Activated naive CD4-positive, alpha-beta T cell treated with anti-CD3 and anti-CD28 coated beads, Interleukin-2, amount 50 U/mL, for 16 hours (primary cell): ENCODE measurements around the gene IRAK1.
A peak's percentile ranks its signal among the peaks of the same experiment; 100 is the strongest.
"Not testable (repeated sequence)": the region's sequence is repeated elsewhere in the genome, so short reads cannot be mapped to it uniquely, and the experiment has no call there.

Experiments used
- DNase-seq: peaks from one replicate; pipeline ENCODE4 v3.0.0-alpha.2; 2020

The IRAK1 gene

DNA sequence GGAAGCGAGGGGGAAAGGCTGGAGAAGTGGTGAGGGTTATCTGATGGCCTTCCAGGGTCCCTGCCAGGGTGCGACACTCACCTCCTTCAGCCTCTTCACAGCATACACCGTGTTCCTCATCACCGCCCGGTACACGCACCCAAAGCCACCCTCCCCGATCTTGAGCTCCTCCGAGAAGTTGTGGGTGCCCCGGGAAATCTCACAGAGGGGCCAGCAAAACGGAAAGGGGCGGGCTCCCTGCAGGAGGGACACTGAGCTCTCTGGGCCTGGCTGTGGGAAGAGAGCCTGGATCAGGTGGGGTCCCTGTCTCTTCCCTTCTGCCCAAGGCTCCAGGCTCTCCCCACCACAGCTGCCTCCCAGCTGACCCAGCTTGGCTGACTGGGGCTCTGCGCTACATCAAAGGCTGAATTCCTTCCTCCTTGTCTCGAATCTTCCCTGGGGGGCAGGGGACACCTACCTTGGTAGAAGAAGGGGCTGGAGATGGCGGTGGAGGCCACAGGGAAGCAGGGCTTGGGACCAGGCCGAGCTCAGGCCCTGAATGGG is 1.1 kb downstream of the IRAK1 start:
- DNase-seq: no peak

DNA sequence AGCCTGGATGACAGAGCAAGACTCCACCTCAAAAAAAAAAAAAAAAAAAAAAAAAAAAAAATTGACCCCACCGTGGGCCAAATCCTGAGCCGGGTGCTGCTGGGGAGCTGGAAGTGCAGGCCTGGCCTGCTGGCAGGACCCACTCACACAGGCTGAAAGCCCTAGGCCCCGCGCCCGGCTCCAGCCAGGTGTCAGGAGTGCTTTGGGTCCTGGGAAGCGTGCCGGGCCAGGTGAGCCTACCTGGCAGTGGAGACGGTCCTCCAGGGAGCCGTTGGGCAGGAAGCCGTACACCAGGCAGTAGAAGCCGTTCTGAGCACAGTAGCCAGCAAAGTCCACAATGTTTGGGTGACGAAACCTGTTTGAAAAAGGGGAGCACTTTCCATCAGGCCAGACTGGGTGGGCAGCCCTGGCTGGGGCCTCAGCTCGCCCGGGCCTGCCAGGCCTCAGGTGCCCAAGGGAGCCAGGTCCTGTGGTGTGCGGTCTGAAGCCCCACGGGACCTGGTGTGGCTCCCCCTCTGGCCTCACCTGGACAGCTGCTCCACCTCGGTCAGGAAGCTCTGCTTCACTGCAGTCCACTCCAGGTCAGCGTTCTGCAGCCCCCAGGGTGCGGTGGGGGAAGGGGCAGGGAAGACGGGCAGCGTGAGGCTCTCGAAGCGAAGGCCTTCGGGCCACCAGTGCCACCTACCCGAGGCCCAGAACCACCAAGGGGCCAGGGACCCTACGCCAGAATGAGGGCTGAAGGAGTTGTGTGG is 1.8 kb downstream of the IRAK1 start:
- no peak for DNase-seq

DNA sequence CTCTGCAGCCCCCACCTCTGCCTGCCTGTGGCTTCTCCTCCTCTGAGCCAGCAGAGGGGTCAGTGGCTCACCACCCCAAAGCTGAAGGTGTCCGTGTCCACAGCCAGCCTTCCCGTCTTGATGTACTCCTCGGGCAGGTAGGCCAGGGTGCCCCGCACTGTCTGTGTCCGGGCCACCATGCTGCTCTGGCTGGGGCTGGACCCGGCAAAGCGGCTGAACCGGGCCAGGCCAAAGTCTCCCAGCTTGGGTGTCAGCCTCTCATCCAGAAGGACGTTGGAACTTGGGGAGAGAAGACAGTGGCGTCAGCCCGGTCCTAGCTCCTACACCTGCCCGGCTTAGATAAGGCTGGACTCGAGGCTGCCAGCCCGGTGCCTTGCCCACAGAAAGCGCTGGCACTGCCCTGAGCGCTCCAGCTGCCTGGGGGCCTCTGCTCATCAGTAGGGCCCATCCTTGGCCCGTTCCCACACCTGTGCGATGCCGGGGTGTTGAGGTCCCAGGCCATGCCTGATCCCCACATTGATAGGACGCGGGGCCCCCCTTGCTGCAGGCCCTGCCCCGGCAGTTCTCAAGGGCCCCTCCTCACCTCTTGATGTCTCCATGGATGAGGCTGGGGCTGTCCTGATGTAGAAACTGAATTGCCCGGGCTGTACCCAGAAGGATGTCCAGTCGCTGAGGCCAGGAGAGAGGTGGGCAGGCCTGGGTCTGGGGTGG is 3.2 kb downstream of the IRAK1 start:
- no peak for DNase-seq

DNA sequence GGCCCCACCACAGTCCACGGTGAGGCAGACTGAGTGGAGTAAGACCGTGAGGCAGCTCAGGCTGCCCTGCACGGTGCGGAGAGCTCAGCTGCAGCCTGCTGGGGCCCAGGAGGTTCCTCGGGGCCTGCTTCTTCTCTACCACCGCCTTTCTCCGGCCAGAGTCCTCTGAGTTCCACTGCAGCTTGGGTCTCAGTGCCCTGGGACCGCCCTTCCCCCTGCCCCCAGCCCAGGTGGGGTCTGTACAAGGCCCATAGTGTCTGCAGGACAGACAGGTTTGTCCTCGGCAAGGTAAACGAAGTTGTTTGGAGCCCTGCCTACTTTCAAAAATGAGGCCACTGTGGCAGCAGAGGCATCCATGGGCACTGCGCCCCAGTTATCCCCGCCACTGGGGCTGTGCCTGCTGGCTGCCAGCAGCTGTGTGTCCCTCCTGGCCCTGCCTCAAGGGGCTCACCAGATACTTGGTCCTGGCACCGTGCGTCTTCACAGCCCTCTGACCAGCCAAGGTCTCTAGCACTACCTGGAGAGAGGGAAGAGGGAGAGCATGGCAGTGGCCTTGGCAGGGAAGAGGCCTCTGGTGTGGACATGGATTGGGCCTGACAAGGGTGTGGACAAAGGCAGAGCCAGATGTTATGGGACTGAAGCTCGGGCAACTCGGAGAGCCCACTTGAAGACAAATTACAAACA is 4.0 kb downstream of the IRAK1 start:
- no peak for DNase-seq

DNA sequence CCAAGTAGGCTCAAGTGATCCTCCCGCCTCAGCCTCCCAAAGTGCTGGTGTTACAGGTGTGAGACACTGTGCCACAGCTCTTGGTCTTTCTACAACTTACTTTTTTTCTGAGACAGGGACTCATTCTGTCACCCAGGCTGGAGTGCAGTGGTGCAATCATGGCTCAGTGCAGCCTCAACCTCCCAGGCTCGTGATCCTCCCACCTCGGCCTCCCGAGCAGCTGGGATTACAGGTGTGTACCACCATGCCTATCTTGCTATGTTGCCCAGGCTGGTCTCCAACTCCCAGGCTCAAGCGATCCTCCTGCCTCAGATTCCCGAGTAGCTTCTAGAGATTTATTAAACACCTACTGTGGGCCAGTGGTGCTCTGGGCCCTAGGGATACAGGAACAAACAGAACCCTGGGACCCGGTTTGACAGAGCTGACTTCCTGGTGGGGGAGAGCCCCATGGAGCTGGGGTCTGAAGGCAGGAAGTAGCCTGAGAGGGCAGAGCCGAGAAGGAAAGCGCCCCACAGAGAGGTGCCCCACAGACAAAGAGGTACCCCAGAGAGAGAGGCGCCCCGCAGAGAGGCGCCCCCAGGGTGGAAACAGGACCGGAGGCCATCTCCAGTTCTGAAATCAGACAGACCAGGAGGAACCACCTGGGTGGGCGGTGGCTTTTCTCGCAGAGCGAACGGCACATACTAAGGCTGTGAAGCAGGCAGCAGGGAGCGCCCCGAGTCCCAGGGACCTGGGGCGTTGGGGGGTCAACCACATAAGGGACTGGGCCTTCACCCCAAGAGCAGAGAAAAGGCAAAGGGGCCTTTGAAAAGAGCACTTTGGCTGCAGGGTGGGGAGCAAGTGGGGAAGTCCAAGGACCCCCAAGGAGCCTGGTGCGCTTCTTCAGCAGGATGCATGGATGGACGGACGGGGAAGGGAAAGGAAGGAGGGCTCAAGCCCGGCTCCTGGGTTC is 5.0 kb downstream of the IRAK1 start:
- no peak for DNase-seq

DNA sequence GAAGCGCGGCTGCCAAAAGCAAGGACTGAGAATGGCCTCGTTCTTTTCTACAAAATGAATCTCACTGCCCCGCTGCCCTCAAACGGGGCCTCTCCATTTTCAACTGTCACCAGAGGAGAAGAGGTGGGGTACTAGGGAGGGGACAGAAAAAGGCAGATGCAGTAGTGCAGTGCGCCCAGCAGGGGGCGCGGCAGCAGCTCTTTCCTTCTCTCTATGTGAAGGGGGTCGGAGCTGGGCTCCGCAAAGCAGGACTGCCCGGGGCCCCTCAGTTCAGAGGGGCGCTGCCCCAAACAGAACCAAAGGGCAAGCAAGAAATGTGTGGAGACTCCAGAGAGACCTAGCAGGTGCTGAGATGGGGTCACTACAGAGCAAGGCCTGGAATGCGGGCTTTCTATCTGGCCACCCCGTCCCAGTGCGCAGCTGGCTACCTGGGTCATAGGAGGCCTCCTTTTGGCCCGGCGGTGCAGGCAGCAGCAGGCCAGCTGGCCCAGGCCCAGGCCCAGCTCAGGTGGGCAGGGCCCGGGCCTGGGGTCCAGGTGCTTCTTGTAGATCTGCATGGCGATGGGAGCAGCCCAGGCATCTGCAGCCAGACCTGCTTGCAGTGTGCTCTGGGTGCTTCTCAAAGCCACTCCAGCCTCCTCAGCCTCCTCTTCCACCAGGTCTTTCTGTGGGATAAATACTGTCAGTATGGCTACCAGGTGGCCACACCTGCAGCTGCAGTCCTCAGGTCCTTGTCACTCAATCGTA is 5.9 kb downstream of the IRAK1 start:
- DNase-seq: peak; percentile 48

DNA sequence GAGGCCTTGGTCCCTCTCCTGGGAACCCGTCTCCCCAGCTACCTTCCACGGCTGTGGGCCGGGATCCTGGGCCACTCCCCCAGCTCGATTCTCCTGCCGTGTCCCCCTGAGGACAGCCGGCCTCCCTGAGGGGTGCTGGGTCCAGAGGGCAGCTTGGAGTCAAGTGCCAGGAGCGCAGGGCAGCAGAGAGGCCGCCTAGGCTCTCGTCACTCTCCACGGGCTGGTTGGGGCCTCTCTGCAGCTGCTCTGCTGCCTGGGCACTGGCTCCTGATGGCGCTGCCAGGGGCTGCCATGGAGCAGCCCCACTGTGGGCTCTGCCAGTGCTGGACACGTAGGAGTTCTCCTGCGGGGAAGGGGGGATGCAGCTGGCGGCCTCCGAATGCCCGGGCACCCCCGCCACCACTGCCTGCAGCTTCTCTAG is 6.7 kb downstream of the IRAK1 start:
- DNase-seq: no peak

DNA sequence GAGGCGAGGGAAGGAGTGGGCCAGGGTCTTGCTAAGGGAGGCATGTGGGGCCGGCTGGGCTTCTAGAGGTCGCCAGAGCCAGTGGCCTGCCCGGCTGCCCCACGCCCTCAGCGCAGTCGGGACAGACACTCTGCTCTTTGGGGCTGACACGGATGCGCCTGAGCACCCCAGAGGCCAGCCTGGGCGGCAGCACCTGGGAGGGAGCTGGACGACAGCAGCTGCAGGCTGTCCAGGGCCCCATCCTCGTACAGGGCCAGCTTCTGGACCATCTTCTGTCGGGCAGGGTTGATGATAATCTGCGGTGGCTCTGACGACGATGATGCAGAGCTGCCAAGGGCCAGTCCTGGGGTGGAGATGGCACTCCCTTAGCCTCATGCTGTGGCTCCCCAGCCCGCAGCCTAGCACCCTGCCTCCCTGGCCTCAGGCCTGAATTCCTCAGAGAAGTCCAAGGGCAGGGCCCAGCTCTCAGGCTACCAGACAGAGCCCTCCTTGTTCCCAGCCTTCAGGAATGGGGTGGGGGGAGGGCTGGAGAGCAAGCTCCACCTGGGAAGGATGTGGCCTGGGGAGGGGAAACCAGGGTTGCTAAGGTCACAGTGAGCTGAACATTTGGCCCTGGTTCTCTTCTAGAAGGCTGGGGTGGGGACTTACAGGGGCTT is 7.2 kb downstream of the IRAK1 start:
- no peak for DNase-seq

DNA sequence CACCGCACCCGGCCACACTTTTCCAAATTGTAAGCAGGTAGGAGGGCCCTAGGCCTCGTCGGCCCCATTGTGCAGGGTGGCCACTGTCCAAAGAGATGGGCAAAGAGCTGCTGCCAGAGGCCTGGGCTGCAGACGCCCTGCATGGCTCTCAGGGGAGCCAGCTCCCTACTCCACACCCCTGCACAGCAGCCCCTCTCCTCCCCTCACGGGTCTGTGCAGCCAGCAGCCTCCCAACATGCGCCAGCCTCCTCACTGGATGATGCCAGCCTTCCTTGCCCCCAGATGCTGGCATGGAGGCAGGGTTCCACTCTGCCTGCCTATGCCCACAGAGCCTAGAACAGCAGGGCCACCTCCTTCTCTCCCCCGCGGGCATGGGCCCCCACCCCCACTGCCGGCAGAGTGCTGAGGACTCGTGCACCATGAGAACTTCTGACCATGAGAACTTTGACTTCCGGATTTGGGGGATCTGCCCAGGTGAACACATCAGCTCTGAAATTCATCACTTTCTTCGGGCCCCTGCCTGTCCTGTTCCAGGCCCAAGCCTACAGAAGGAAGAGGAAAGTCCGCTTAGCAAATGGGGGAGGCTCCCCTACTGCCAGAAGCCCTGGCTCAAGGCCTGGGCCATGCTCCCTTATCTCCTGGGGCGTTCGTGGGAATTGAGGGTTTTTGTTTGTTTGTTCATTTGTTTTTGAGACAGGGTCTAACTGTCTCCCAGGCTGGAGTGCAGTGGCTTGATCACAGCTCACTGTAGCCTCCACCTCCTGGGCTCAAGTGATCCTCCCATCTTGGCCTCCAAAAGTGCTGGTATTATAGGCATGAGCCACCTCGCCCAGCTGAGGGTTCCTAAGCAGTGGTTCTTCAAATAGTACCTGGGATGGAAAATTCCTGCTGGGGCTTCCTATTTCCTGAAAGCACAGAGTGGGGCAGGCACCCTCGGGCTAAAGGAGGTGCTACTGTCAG is 8.0 kb downstream of the IRAK1 start:
- DNase-seq: no peak

DNA sequence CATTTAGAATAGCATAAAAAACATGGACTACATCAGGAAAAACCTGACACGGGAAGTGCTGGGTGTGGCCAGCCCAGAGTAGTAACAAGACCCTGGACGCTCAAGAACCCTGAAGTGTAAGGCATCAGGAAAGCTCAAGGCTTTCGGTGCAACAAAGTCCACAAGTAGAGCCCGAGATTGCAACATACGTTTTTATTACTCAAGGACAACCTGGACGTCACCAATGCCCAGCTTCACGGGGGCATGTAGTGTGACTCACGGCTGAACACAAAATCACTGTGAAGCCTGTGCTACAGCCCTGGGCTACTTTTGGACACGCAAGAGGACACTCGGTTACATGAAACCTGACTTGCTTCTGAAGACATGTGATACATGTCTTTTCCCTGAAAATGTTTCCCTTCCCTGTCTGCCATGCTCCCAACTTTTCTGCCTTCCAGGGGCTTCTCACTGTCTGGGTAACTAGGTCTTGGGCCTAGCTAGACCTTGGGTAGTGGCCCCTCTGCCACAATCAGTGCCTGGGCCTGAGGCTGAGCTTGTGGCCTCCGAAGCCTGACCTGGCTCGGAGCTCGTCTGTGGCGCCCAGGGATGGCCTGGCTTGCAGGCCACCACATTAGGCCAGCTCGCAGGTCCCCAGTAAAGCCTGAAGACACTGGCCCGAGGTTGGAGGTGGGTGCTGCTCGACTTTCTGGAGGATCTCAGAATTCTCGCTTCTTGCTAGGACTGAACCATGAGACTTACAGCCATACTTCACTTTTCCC is 9.2 kb downstream of the IRAK1 start:
- DNase-seq: no peak

DNA sequence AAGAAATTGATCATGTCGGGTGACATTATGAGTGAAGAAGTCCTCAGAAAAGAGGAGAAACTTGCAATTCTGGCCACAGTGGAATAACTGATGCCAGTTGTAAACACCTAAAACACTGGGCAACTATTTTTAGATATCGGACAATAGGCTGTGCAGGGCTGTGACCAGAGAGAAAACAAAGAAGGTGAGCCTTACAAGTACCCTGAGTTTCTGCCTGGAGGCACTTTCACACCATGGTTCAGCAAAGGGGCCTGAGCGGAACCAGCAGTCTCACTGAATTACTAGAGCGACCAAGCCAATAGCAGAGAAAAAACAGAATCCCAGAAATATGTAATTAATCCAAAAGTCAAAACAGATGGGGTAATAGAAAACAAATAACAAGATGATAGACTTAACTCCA is 11.2 kb downstream of the IRAK1 start:
- no peak for DNase-seq

DNA sequence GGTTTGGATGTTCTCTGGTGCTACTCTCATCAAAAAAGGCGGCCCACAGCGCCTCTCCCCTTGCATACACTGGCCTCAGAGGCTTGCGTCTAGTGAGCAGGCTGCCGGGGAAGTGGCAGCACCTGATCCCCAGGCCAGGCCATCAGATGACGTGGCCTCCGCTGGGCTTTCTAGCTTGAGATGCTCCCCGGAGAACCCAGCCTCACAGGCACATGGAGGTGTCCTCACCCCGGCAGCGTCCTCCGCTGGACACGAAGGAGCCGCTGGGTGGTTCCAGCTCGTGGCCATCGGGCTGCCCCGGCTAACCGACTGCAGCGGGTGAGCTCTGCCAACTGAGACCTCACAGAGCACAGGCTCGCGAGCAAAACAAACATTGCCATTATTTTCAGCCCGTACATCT is 12.8 kb downstream of the IRAK1 start:
- DNase-seq: no peak

DNA sequence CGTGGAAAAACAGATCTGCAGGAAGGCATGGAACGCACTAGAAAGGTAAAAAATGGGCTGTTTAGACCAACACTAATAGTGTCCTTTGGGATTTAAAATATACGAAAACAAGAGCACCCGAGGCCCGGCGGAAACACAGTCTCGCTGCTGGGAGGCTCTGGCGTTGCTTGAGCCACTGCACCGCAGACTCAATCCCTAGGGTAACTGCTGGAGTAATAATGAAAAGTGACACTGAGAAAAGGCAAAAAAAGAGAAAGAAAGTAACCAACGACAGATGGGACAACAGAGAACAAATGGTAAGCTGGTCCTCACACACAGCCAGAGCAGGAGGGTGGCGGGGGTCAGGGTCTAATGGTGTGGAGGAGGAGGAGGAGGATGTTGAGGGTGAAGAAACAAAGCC is 15.4 kb downstream of the IRAK1 start:
- no peak for DNase-seq

DNA sequence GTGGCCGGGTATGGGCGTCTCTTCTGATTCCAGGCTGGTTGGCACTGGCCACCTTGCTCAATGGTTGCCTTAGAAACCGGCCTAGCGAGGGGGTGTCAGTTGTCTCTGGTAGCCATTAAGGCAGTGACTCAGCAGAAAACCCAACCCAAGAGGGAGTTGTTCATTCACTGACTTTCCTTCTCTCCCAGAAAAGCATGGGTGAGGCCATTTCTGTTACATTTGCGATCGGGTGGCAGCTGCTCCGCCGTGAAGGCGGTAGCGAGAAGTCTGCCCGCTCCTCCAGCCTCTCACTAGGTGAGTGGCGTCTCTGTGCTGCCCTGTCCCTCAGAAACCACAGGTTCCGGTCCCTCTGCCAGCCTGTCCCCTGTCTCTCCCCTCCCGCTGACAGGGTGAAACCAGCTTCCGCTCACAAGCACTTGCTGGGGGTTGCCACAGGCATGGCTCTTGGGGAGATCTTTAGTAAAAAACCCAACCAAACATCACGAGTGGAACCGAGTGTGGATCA is 17.4 kb downstream of the IRAK1 start:
- no peak for DNase-seq

DNA sequence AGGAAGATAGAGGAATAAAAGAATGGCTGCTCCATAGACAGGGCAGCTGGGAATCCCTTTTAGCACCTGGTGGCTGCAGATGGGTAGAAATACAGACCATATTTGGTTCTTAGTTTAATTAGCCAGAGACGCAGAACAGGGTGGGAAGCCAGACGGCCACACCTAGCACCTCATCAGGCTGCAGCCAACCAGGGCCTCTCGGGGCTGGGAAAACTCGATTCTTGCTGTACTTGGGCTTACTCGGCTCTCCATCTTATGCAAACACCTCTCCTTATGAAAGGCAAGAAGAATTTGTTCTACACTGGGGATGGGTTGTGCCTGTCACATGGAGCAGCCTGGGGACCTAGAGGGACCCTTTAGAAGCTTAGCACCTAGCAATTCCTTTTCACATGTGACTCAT is 19.7 kb downstream of the IRAK1 start:
- no peak for DNase-seq

DNA sequence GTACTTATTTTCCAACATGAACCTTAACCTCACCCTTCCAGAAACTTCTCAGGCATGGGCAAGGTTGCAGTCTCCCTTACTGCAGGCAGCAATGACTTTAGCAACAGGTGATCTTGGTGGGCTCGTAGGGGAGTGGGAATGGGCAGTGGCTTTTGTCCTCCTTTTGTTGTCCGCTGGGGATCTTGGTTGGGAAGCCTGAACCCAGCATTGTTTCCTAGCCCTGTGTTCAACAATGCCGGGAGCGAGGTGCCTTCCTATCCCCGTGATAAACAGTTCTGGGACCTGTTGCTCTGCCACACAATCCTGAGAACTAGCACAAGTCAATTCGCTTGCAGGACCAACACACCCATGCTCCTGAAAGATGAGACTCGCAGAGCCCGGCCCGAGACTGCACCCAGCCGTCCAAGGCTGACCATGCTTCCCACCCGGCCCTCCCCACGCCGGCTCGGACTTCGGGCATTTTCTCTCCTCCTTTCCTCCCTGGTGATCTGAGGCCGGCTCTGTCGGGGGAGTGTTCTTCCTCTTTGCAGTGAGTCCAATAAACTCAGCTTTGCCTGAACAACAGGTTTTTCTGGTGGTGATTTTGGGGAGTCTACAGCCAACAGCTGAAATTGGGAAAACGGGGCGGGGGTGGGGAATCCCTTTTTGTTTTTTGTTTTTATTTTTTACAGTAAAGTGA is 20.2 kb downstream of the IRAK1 start:
- no peak for DNase-seq

DNA sequence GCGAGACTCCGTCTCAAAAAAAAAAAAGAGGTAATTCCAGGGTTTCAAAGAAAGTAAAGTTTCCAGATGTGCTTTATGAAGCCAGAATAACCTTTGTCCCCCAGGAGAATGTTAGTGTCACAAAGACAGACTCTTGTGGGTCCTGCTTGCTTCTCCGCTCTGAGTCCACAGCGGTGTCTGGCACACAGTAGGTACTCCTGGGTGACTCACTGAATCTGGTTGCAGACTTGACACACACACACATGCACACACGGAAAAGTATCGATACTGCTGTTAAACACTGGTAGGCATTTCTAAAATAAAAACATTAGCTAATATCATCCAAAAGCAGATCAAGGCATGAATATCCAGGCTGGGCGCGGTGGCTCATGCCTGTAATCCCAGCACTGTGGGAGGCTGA is 24.2 kb downstream of the IRAK1 start:
- no peak for DNase-seq

DNA sequence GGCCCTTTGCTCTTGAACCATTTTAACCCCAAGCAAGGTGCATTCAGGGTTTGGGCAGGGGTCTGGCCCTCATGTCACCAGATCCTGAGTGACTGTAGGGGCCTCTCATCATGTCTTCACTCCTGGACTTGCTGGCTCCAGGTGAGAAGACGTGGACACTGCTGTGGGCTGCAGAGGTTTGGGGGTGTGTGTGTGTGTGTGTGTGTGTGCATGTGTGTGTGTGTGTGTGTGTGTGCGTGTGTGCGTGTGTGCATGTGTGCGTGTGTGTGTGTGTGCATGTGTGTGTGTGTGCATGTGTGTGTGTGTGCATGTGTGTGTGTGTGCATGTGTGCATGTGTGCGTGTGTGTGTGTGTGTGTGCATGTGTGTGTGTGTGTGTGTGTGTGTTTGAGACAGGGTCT is 25.3 kb downstream of the IRAK1 start:
- DNase-seq: not testable (repeated sequence)
